ENCODE measurements around the gene CCDC85A. TPM values are rescaled to one million over a fixed set of nuclear protein-coding genes. Genes with fewer than 3 reads are reported as not detected.

CCDC85A gene
- polyA plus RNA-seq, 1 donor from 2014 or later = 24.7 TPM

GRCh38 chr2:56207760-56208159 is 24.0 kb downstream of the CCDC85A start:
- Histone ChIP-seq H3K9me2 (ENCODE audit: insufficient read depth, low read length) (no peaks in the 10 kb centered on the region), H3K27ac (ENCODE audit: low read length) (no peak overlapping the region), H3K4me3 (ENCODE audit: low read length) (no peak overlapping the region), H4K20me1 (ENCODE audit: insufficient read depth) (no peaks in the 10 kb centered on the region), H3K9me3 (ENCODE audit: low read length) (no peaks in the 10 kb centered on the region), H3K27me3 (ENCODE audit: insufficient read depth, low read depth, low read length) (no peaks in the 10 kb centered on the region), H3K4me2 (ENCODE audit: low read length) (no peak overlapping the region), H3K36me3 (ENCODE audit: insufficient read depth, low read length) (no peaks in the 10 kb centered on the region), H2AFZ (ENCODE audit: low read depth, low read length) (no peak overlapping the region), H3F3A (ENCODE audit: insufficient read depth, low read length, poor library complexity, severe bottlenecking) (no peaks in the 10 kb centered on the region), H3K79me2 (replicated peaks; ENCODE audit: insufficient read depth, low read length) (no peaks in the 10 kb centered on the region), H3K9ac (ENCODE audit: low read length) (no peak overlapping the region)
- TF ChIP-seq REST (IDR thresholded peaks at IDR 0.05; ENCODE audit: borderline replicate concordance) = no peak
- no peak for TF ChIP-seq EP300 (conservative IDR thresholded peaks at IDR 0.05; ENCODE audit: poor library complexity, severe bottlenecking)
- no peak for TF ChIP-seq CTCF (IDR thresholded peaks at IDR 0.05; ENCODE audit: poor library complexity, severe bottlenecking)
- no peak for TF ChIP-seq SMC3 (conservative IDR thresholded peaks at IDR 0.05; ENCODE audit: poor library complexity)

- Histone ChIP-seq H3K9me2 (ENCODE audit: insufficient read depth, low read length) (no peaks in the 10 kb centered on the region), H3K36me3 (ENCODE audit: insufficient read depth, low read length) (no peaks in the 10 kb centered on the region), H3K79me2 (replicated peaks; ENCODE audit: insufficient read depth, low read length) (no peaks in the 10 kb centered on the region), H4K20me1 (ENCODE audit: insufficient read depth) (no peaks in the 10 kb centered on the region), H3K4me3 (ENCODE audit: low read length) (no peak overlapping the region), H2AFZ (ENCODE audit: low read depth, low read length) (no peak overlapping the region), H3F3A (ENCODE audit: insufficient read depth, low read length, poor library complexity, severe bottlenecking) (no peaks in the 10 kb centered on the region), H3K27me3 (ENCODE audit: insufficient read depth, low read depth, low read length) (no peaks in the 10 kb centered on the region), H3K9ac (ENCODE audit: low read length) (no peak overlapping the region), H3K9me3 (ENCODE audit: low read length) (no peaks in the 10 kb centered on the region), H3K27ac (ENCODE audit: low read length) (no peak overlapping the region), H3K4me2 (ENCODE audit: low read length) (no peak overlapping the region)
- TF ChIP-seq TAF1 (IDR thresholded peaks at IDR 0.05; ENCODE audit: low read depth) (no peak), RAD21 (conservative IDR thresholded peaks at IDR 0.05) (no peak)
These were observed 24.6 kb downstream of the CCDC85A start for GRCh38 chr2:56208380-56208779.

- Histone ChIP-seq H3K9me2 (ENCODE audit: insufficient read depth, low read length) (no peaks in the 10 kb centered on the region), H3K27ac (ENCODE audit: low read length) (no peak overlapping the region), H3K9me3 (ENCODE audit: low read length) (no peaks in the 10 kb centered on the region), H3K4me3 (ENCODE audit: low read length) (no peak overlapping the region), H3F3A (ENCODE audit: insufficient read depth, low read length, poor library complexity, severe bottlenecking) (no peaks in the 10 kb centered on the region), H3K27me3 (ENCODE audit: insufficient read depth, low read depth, low read length) (no peaks in the 10 kb centered on the region), H3K36me3 (ENCODE audit: insufficient read depth, low read length) (no peaks in the 10 kb centered on the region), H3K9ac (ENCODE audit: low read length) (no peak overlapping the region), H3K4me2 (ENCODE audit: low read length) (no peak overlapping the region), H4K20me1 (ENCODE audit: insufficient read depth) (no peaks in the 10 kb centered on the region), H3K79me2 (replicated peaks; ENCODE audit: insufficient read depth, low read length) (no peaks in the 10 kb centered on the region), H2AFZ (ENCODE audit: low read depth, low read length) (no peak overlapping the region)
- no peak for TF ChIP-seq POLR2AphosphoS5 (IDR thresholded peaks at IDR 0.05)
- no peak for TF ChIP-seq EZH2 (IDR thresholded peaks at IDR 0.05; ENCODE audit: borderline replicate concordance, insufficient read depth, low read length, poor library complexity, severe bottlenecking)
- TF ChIP-seq EP300 (conservative IDR thresholded peaks at IDR 0.05; ENCODE audit: poor library complexity, severe bottlenecking) = no peak
- TF ChIP-seq SMC3 (conservative IDR thresholded peaks at IDR 0.05; ENCODE audit: poor library complexity) = no peak
- TF ChIP-seq REST (IDR thresholded peaks at IDR 0.05; ENCODE audit: borderline replicate concordance) = no peak
- no peak for TF ChIP-seq MXI1 (conservative IDR thresholded peaks at IDR 0.05; ENCODE audit: poor library complexity, severe bottlenecking)
- TF ChIP-seq CTCF (IDR thresholded peaks at IDR 0.05; ENCODE audit: poor library complexity, severe bottlenecking) = no peak
- TF ChIP-seq TAF1 (IDR thresholded peaks at IDR 0.05; ENCODE audit: low read depth) = no peak
- no peak for TF ChIP-seq RAD21 (conservative IDR thresholded peaks at IDR 0.05)
These were observed 25.9 kb downstream of the CCDC85A start for GRCh38 chr2:56209701-56210100.
